GM21381 (cell line): Measurements from ENCODE around the gene OR13J1.
A peak's percentile ranks its signal among the peaks of the same experiment; 100 is the strongest.

ENCODE experiments used
- ATAC-seq: cut with Tn5 transposase; IDR thresholded peaks from one replicate; pipeline ENCODE4 v1.9.1; 2021; ENCODE audit warnings: mild to moderate bottlenecking, moderate library complexity; ENCODE audit not compliant: unreplicated experiment

Gene OR13J1

DNA sequence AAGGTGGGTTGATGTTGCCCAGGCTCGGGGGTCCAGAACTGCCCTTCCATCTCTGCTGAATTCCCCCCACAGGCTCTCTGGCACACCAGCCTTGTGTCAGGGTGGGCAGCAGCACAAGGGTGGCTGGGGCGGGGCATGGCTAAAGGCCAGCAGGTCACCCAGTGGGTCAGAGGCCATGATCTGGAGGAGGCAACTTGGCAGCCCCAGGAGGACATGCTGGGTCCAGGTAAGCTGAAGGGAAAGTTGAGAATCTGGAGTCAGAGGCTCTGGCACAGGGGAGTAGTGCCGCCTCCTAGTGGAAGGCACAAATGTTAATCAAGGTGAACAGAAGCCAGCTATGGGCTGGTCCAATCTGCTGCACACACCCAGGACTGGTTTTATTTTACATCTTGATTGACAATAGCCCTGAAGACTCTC is 35.0 kb downstream of the OR13J1 start:
- ATAC-seq, result no peak

DNA sequence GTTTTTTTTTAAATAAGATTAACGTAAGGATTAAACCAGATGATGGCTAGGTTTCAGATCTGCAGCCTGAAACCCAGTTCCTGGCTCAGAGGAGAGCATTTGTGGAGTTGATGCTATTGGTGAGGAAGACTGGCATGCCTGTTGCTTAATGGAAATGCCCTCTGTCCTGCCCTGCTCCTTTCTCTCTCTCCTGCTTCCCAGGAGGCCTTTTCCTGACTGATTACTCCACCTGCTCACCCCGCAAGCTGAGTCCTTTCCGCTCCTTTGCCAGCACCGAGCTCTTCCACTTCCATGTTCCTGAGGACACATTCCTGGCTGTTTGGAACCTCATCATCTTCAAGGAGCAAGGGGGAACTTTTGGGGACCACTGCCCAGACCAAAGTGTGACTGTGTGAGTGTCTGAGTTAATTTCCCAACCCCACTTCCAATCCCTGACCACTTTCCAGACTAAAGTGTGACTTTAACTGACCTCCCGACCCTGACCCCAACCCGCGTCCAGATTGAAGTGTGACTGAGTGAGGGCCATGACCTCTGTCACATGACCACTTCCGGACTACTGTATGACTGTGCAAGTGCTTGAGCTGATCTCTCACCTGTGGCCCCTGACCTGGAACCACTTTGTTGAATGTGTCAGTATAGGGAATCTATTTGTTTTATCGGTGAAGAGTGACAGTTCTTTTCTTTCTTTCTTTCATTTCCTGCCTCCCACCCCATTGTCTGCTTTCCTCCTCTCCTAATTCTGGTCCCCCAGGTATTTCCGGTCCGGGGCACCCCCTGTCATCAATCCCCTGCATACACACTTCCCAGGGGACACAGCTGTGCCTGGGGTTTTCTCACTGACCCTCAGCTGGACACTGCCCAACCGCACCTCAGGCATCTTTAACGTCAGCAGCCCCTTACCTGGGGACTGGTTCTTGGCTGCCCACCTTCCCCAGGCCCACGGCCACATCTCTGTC is 35.7 kb downstream of the OR13J1 start:
- ATAC-seq, result no peak

DNA sequence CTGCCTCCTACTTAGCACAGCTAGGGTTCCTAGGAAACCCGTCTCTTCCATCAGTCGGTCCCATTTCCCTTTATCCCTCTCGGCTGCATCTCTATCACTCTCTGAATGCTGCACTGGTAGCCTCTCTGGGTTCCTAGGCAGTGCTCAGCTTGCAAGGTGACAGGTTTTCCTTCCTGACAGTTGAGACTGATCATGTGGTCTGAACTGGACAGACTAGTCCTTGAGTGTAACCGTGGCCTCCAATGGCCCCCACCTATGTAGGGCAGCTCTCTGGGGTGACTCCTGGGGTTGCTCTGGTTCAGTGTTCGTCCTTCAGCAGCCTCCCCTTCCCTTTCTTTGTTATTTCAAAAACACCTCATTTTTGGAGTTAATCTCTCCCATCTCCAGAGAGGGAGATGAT is 37.4 kb downstream of the OR13J1 start:
- ATAC-seq, result no peak

DNA sequence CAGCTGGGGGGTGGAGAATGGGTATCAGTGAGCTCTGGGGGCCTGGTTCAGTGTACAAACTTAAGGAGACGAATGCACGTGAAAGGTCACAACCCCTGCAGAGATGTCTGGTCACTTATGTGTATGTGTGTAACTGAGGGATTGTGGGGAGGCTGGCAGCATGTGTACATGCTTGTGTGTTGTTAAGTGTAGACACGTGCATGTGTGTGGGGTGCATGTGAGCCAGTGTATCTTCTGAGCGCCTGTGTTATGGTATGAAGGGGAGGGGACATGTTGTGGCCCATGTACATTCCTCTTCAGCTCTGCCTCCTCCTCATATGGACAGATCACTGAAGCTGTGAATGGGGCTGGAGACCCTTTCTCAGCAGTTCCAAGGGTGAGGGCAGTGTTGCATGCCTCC is 39.2 kb downstream of the OR13J1 start:
- no peak for ATAC-seq

DNA sequence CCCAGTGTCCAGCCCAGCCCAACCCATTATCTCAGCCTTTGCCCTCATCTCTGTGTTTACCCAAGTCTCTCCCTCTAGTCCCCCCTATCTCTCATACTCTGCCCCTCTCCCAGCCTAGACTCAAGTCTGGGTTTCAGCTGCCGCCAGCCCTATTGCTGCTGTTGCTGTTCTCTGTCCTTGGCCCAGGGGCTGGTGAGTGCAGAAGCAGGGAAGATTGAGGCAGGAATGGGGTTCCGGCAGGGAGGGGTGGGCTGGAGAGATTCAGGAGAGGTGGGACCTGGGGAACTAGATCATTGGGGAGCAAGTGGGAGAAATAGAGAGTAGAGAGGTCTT is 40.5 kb downstream of the OR13J1 start:
- ATAC-seq, result no peak

DNA sequence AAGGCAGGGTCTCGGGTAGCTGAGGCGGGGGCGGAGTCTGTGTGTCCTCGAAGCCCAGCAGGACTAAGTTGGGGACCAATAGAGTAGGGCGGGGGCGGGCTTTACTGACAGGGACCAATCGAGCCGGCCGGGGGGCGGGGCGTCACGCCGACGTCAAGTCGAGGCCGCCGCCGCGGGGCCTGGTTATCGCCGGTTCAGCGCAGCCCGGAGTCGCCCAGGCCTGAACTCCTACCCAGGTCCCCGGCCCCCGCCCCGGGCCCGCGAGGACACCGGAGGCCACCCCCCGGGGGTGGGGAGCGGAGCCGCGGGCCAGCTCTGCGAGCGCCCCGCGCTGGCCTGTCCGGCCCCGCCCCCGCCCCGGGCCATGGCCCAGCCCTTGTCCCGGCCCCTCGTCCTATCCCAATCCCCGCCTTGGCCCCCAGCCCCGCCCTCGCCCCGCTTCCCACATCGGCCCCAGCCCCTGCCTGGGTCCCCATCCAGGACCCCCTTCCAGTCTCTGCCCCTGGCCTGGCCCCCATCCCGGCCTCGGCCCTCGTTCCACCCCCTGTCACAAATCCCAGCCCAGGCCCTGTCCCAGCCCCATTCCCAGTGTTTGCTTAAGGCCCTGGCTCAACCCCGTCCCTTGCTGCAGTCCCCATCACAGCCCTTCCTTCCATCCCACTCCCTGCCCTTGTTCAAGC is 41.0 kb downstream of the OR13J1 start, which contains the start of gene TMEM8B:
TSS of gene TMEM8B (plus strand) at position 145 of the 680 bp plus-strand sequence. CDS start at position 365, 220 bp downstream.
- ATAC-seq, result peak; percentile 77

DNA sequence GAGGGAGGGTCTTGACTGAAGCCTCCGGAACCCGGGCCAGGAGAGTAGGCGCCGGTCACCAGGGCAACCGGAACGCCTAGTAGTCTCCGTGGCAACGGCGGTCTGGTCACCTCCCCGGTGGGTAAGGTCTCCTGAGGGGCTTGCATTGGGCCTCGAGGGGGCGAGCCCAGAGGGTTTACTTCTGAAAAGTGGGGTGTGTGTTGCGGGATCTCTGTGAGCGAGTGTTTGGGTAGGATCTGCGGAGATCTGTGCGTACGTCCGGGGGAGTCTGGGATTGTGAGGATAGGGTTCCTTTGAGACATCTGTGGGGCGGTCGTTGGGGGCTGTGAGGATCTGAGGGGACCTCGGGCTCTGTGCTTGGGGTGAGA is 41.5 kb downstream of the OR13J1 start, which contains the start of gene FAM221B:
TSS of gene FAM221B (minus strand) at position 17 of the 368 bp plus-strand sequence. CDS start 2,571 bp downstream, outside the sequence.
- no peak for ATAC-seq

DNA sequence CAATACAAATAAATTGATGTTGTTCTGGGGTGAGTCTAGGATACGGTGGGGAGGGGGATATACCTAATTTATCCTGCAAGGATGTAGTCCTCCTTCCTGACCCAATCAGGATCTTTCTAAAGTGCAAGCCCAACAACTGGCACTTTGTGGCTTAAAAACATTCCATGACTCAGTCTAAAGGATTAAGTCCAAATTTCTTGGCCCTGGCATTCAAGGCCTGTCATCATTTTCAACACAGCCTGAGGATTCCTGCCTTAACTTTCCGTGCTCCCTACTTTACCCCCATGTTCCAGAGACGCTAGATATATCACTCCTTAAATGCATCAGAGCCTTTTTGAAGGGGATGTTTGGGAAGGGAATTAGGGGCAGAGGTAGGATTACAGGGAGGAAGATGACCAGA is 42.7 kb downstream of the OR13J1 start:
- ATAC-seq, result no peak

DNA sequence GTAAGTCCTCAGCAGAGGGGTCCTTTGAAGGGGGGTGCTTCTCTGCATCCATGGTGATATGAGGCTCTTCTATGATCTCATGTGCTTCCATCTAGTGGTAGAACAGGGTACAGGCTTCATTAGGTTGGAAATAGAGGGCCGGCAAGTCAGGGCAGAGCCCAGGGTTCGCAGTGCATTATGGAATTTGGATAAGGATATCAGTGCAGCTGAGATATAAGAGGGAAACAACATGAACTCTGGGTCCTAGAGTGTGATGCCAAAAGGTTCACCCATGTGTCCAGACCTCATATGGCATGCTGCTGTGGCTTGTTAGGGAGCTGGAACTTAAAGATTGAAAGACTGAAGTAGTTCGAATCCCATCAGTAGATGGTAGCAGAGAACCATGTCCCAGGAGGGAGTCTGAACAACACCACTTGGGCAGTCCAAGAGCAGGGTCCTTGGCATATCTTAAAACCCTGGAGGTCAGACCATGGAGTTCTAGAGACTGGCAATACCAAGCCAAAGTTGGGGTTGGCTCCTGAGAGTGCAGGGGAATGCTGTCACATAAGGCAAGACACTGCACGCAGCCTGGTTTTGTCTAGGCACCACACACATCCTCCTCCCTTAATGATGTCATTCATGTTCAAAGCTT is 44.0 kb downstream of the OR13J1 start:
- ATAC-seq, result no peak

DNA sequence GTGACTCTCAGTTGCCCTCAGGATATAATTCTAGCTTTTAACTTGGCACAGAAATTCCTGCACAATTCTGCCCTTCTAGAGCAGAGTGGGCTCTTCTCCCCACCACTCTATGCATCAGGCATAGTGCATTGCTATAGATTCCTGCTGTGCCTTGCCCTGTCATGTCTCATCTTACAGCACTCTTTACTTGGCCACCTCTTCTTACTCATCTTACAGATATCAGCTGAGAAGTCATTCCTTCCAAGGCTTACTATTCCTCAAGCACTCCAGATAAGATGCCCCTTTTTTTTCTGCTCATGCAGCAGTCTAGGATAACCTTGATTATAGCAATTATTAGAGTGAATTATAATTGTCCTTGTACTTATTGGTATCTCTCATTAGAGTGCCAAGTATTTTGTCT is 47.3 kb downstream of the OR13J1 start:
- no peak for ATAC-seq

DNA sequence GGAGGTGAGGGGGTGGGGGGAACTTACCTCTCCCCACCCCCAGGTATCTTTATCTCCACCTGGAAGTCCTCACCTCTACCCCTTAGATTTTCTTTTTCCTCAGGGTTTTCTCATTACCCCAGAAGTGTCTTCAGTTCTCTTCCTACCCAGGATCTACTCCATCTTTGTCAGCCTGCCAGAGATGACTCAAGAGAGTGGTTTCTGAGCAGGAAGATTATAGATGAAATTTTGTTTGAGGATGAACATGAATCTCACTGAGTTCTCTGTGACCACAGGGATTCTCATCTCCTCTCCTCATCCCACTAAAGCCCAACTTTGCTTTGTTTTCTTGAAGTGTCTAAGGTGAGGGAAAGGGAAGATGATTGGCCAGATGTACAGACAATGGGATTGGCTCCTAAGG is 50.1 kb downstream of the OR13J1 start:
- ATAC-seq, result no peak
